HG03139 (cell line): ENCODE measurements around the gene CMC2.

Experiments used
- ATAC-seq: cut with Tn5 transposase; IDR thresholded peaks from one replicate; pipeline ENCODE4 v1.9.1; 2021; ENCODE audit not compliant: unreplicated experiment

Gene CMC2

GRCh38 chr16:81003064-81003463 is 3.6 kb downstream of the CMC2 start:
- ATAC-seq = no peak

- ATAC-seq = no peak
Observed at GRCh38 chr16:81001330-81001729, 5.4 kb downstream of the CMC2 start.

GRCh38 chr16:81000873-81001272 is 5.8 kb downstream of the CMC2 start:
- no peak for ATAC-seq

GRCh38 chr16:80997964-80998620 is 8.6 kb downstream of the CMC2 start:
- ATAC-seq = no peak

GRCh38 chr16:80997139-80997798 is 9.4 kb downstream of the CMC2 start:
- ATAC-seq = peak; percentile 68

GRCh38 chr16:80996688-80997138 is 10.0 kb downstream of the CMC2 start:
- ATAC-seq = no peak

- ATAC-seq = no peak
Observed at GRCh38 chr16:80994451-80994850, 12.2 kb downstream of the CMC2 start.

- ATAC-seq = no peak
Observed at GRCh38 chr16:80993834-80994233, 12.9 kb downstream of the CMC2 start.

GRCh38 chr16:80993307-80993706 is 13.4 kb downstream of the CMC2 start:
- no peak for ATAC-seq

- no peak for ATAC-seq
Observed at GRCh38 chr16:80992676-80993293, 13.9 kb downstream of the CMC2 start.

GRCh38 chr16:80991792-80992430 is 14.8 kb downstream of the CMC2 start:
- ATAC-seq = no peak

- ATAC-seq = no peak
Observed at GRCh38 chr16:80990978-80991377, 15.7 kb downstream of the CMC2 start.

GRCh38 chr16:80990577-80990976 is 16.1 kb downstream of the CMC2 start:
- ATAC-seq = no peak

- no peak for ATAC-seq
Observed at GRCh38 chr16:80989801-80990200, 16.9 kb downstream of the CMC2 start.

GRCh38 chr16:80988756-80989155 is 17.9 kb downstream of the CMC2 start:
- ATAC-seq = no peak

GRCh38 chr16:80986557-80986956 is 20.1 kb downstream of the CMC2 start:
- ATAC-seq = no peak

- no peak for ATAC-seq
Observed at GRCh38 chr16:80985611-80986010, 21.1 kb downstream of the CMC2 start.

- no peak for ATAC-seq
Observed at GRCh38 chr16:80984124-80984892, 22.4 kb downstream of the CMC2 start.

- no peak for ATAC-seq
Observed at GRCh38 chr16:80982646-80983045, 24.0 kb downstream of the CMC2 start.

GRCh38 chr16:80981103-80981502 is 25.6 kb downstream of the CMC2 start:
- ATAC-seq = no peak

GRCh38 chr16:80976946-80977345 is 29.7 kb downstream of the CMC2 start:
- no peak for ATAC-seq
